Activated T-cell treated with anti-CD3 and anti-CD28 coated beads, Interleukin-2, amount 50 U/mL, for 48 hours (primary cell): ENCODE measurements around the gene HNRNPF.
"Not testable (repeated sequence)": the region's sequence is repeated elsewhere in the genome, so short reads cannot be mapped to it uniquely, and the experiment has no call there.

ENCODE experiments used
- DNase-seq, 2 experiments: peaks; one replicate each; pipeline ENCODE4 v3.0.0-alpha.2; 2020

HNRNPF gene

DNA sequence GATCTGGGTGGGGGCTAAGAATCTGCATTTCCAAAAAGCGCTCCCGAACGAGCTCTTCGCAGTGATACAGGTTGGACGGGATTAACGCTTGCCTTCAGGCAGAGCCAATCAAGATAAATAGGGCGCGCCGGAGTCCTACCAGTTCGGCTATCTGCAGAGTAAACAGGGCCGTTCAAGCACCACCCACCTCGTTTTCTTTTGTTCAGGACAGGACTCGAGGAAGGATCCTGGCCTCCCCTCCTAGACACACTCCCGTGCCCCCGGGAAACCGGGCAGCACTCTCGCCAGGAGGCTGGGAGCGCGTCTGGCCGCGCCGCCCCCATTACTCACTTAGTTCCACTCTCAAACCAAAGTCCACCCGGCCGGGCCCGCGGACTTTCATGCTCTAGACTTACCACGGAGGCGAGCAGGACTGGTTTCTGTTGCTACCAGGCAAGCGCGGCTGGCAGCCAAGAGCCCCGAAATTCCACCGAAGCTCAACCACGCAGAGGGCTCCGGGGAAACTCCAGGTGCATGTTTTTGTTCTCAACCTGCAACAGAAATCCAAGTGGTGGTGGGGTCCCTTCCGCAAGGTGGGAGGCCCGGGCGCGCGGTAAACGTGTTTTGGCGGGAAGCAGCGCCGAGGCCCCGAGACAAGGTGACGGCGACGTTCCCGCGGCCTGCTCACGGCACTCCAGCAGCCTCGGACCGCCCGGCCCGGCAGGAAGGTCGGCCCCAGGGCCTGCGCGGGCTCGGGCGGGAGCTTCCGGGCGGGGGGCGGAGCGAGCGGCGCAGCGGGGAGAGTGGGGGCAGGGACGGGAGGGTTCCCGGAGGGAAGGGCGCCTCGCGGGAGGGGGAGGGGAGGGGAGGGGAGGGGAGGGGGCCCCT is 12.7 kb downstream of the HNRNPF start:
- DNase-seq: peak; percentile 86 to 89

DNA sequence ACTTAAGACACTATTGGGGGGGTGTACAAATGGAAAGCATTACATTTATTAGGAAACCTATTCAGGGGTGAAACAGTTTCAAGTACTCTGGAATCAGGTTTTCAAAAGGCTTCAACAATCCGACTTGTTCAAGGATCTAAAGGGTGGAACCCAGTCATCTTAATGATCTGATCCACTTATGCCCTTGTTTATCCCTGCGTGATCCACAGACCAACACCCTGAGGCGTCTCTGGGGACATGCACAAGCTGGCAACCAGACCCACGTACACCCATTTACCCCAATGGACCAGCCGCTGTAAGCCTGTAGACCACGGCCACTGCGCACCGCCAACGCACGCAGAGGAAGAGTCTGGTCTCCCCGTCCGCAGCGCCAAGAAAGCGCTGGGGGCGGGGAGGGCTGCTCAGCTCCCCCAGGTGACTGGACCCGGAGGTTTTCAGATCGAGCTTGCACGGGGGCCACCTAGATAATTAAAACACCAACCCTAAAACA is 13.4 kb downstream of the HNRNPF start:
- DNase-seq: peak; percentile 67 to 70

DNA sequence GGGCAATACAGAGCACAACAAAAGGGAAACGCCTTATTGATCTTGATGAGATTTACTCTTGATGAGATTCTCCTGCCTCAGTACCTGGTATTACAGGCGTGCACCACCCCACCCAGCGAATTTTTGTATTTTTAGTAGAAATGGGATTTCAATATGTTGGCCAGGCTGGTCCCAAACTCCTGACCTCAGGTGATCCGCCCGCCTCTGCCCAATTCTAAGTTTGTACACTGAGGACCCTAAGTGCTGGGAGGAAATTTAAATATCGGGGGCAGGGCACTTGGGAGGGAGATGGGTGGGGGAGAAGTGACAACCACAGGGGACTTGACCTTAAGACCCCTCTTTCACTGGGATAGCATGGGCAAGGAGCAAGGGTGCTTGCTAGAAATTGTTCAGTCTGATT is 14.1 kb downstream of the HNRNPF start:
- DNase-seq: no peak

DNA sequence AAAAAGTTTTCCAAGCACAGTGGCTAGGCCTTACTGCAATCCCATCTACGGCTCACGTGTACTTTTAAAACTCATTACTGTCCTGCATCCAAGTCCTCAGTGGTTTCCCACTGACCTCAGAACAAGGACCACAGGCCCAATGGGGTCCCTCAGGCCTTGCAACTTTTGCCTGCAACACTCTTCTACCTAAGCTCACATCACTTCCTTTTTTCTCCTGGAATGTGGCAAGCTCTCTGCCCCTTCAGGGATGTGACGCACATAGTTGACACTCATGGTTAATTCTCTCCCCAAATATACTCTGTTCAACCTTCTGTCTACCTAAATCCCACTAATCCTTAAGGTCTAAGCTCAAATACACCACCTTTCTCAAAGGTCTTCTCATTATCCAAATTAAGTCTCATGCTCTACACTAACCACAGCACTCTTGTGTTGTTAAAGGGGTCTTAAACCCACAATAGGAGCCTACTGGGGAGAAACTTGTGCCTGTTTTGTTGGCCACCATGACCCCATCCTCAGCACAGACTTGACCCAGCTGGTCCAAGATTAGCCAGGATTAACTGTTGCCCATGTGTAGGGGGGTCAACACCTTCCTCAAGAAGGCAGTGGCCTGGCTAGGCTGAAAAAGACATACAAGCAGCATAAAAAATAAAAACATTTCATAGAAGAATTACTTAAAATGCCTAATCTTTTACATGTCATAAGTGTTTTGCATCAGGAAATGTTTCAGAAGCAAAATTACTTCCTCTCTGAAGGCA is 15.2 kb downstream of the HNRNPF start:
- no peak for DNase-seq

DNA sequence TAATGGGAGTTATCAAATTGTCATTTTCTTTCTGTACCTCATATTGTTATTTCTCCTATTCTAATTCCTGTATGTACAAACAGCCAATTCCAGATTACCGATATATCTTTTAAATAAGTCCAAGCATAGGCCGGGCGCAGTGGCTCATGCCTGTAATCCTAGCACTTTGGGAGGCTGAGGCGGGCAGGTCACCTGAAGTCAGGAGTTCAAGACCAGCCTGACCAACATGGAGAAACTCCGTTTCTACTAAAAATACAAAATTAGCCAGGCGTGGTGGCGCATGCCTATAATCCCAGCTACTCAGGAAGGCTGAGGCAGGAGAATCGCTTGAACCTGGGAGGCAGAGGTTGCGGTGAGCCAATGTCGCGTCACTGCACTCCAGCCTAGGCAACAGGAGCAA is 15.8 kb downstream of the HNRNPF start:
- not testable (repeated sequence) for DNase-seq

DNA sequence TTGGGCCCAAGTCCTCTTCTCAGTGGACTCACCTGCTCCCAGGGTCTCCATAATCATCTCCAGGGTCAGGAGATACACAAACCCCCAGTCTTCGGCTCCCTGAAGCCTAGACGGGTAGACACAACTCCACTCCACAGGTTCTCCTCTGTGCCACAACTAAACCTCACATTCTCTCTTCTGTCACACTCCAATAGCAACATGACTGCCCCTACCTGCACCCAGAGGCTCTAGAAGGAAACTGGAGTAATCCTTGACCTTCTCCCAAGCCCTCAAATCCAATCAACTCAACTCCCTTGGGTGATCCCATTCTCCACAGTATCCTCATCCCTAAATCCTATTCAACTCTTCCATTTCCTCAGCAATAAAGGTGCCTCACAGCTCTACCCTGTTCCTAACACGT is 16.2 kb downstream of the HNRNPF start:
- DNase-seq: no peak

DNA sequence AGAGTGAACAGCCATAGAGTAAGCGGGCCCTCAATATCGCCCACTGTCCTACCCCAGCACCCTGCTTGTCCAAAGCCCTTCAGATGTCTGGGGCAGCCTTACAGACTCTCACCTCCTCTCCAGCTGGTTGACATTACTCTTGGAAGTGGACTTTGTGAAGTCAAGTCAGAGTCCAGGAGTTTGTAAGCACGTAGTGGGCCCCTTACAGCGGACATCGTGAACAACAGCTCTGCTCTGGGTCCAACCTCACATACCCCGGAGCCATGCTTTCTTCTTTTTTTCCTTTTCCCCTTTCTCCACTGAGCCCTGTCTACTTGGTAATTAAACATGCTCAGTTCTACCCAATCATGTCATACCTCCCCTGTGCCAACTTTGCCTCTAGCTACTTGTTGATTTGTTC is 17.5 kb downstream of the HNRNPF start:
- DNase-seq: no peak

DNA sequence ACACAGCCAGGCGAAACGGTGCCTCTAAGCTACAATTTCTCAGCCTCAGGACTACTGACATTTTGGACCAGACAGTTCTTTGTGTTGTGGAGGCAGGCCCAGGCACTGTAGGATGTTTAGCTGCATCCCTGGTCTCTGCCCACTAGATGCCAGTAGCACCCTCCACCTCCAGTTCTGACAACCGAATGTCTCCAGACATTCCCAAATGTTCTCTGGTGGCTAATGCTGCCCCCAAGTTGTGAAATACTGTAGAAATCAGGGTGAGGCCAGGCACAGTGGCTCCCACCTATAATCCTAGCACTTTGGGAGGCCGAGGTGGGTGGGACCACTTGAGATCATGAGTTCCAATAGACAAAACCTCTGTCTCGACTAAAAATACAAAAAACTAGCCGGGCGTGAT is 18.2 kb downstream of the HNRNPF start:
- peak in 1 of 2 experiments; percentile 33 for DNase-seq

DNA sequence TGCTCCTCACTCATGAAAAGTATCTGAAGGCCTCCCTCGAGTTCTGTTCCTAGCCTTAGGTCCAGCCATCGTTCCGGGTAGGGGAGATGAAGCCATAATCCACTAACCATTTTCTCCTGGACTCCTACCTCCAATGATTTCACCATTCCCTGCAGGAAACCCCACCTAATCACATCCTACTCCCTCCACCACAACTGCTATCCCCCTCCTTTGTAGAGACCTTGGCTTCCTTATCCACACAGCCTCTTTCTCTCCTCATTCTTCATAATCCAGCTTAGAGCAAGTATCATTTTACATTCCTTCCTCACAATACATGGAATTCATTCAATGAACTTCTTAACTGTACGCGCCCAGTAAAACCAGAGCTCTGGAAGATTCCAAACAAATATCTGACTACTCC is 18.7 kb downstream of the HNRNPF start:
- no peak for DNase-seq

DNA sequence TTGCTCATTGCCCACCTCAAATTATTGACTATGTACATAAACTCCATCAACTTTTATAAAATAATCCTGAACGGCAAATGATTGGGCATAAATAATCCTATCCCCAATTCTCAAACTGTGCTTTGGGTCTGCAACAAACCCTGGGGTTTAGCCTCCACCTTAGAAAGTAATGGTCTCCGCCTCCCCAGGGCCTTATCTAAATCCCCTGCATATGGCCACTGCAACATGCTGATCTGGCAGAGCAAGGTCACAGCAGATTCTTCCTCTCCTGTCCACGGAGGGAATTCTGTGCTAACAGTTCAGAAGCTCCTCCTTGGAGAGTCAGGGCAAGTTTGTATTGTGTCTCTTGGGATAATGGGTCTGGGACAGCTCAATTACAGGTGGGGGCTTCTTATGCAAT is 19.1 kb downstream of the HNRNPF start:
- DNase-seq: no peak

DNA sequence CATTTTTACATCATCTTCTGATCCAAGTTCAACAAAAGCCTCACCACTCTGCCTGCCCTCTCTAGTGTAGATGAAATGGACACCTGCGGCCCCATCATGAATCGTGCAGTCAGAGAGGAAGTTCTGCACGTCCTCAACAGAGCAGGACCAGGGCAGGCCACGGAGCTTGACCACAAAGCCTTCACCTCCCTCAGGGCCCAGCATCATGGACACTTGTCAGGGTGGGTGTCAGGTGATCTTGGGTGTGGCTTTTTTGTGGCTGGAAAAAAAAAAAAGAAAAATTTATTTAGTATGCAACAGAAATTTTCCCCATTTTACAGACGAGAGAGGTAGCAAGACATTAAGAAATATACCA is 21.3 kb downstream of the HNRNPF start:
- no peak for DNase-seq

DNA sequence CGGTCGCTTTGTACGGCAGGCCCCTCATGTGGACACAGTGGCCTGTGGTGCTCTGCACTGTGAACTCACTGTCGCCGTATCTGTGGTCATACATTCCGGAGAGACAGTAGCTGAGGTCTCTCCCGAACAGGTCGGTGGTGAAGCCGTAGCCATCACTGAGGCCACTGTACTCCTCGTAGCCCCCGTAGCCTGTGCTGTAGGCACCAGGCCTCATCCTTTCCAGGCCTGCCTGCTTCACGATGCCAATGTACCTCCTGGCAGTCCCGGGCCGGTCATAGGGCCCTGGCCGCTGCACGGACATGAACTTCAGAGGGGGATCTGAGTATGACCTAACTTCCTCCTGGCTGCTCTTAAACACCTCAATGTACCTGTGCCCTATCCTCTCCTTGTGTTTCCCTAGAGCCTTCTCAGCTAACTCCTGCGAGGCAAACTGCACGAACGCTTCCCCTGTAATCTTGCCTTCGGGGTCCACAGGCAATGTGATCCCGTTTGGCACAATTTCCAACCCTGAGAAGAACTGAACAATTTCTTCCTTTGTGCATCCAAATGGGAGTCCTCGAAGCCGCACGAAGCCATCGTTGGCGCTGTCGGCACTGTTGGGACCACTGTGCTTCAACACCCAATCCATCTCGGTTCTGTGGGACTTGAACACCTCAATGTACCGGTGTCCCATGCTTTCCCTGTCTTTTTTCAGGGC is 21.9 kb downstream of the HNRNPF start:
- no peak for DNase-seq

DNA sequence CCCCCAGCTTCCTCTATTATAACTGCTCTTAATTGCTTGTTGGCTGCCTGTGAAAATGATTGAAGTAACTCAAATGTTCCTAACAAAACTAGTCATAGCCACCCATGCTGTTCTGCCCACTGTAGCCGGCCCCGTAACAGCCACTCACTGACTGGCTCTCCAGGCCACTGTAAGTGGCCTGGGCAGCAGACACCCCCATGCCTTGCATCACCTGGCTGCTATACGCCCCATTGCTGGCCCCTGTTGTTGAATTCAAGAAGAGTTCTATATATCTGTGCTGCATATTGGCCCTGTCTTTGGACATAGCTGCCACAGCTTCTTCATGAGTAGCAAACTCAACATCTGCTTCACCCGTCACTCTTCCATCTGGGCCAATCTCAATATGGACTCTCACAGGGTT is 22.4 kb downstream of the HNRNPF start:
- peak in 1 of 2 experiments; percentile 34 for DNase-seq

DNA sequence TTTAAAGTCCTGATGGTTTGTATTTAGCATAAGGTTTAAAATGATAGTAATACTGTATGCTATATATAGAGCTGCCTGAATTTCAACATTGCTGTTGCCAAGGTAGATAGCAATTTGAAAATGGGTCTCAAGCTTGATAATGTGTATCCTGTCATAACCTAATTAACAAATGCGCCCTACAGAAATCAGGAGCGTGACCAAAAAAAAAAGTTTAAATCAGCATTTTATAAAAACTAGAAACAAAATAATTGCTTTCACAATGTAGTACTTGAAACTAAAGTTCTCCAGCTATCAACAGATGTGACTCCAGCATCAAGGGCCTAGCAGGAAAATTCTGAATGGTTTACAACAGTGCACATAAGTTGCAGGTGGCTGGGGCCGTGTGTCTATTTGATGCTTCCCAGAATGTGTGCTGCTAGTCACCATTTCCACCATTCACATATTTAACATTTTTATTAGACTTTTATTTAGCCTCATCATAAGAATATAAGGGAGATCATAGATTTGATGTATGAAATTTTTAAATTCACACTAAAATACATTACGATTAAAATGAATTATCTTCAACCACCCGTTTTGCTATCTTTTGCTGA is 23.5 kb downstream of the HNRNPF start:
- DNase-seq: no peak

DNA sequence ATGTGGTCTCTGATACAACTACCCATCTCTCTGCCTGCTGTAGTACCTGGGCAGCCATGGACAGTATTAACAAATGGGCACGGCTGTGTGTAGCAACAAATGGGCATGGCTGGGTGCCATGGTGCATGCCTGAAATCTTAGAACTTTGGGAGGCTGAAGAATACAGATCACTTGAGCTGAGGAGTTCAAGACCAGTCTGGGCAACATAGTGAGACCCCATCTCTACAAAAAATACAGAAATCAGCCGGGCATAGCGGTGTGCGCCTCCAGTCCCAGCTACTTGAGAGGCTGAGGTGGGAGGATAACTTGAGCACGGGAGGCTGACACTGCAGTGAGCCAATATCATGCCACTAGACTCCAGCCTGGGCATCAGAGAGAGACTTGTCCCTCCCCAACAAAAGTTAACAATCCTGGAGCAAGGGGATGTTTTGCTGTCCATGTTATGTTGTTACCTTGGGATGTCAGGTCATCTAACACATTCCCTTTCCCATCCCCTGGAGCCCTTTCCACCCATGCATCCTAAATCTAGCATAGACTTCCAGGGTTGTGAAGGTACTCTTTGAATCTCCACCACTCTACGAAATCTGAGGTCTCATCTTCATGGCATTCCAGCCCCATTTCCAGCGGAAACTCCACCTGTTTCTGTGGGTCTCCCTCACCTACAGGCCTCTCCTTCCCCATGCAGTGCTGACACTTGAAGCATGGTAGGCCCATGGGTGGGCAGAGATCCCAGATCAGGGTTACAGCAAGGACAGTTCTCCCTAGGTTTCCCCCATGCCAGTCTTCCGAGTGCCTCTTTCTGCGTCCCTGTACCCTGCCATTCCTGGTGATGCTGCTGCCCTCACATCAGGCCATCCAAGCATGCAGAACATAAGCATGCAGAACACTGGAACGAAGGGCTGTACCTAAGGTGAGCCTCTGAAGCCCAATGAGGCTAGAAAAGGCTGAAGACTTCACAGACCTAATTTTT is 24.4 kb downstream of the HNRNPF start:
- DNase-seq: peak; percentile 61 to 69

DNA sequence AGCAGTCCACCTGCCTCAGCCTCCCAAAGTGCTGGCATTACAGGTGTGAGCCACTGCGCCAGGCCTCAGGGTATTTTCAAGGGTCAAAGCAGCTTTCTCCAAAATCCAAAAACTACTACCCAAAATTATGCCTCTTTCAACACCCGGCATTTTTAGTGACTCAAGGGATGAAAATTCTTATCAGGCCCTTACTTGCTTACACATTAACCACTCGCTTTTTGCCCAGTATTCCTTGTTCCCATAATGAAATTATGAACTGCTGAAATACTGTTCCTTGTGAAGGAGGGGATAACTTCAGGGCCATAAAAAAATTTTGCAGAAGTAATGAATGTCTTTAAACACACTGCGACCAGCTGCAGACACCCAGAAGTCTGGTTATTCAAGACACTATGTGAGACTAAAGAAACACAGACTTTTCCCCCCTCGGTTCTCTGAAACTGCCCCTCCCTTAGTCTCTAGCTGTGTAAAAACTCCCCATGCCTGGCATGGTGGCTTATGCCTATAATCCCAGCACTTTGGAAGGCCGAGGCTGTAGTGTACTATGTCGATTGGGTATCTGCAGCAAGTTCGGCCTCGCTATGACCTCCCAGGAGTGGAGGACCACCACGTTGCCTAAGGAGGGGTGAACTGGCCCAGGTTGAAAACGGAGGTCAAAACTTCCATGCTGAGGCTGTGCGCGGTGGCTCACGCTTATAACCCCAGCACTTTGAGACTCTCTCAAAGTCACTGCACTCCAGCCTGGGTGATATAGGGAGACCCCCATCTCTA is 25.6 kb downstream of the HNRNPF start:
- peak in 1 of 2 experiments; percentile 31 for DNase-seq

DNA sequence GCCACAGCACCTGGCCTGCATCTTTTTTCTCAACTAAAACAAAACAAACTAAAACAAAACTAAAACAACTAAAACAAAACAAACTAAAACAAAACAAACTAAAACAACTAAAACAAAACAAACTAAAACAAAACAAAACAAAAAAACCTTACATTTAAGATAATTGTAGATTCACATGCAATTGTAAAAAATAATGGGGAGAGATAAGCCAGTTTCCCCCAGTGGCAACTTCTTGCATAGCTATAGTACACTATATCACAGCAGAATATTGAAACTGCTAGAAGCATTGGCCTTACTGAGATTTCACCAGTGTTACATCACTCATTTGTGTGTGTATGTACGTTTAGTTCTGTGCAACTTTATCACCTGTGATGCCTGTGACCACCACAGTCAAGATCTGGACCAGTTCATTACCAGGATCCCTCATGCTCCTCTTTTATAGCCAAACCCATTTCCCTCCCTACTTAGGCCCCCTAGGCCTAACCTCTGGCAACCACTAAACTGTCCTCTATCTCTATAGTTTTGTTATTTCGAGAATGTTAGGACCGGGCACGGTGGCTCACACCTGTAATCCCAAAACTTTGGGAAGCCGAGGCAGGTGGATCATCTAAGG is 28.3 kb downstream of the HNRNPF start:
- DNase-seq: no peak

DNA sequence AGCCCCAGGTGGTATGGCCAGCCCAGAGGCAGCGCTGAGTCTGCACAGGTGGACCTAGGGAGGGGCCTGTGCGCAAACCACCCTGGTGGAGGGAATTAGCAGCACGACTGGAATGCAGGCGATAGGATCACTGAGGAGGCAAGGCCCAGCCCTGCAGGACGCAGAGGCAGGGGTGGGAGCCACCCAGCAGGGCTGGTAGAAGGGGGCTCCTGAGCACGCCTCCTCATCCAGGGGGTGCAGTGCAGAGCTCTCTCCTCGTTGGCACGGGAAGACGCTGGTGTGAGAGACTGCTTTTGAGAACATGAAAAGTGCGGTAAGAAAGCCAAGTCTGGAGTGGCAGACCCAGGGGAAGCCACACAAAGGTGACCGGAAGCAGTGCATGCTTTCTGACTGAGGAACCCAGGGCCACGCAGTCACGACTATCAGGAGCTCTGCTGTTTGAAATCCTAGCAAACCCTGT is 31.5 kb downstream of the HNRNPF start:
- DNase-seq: no peak

DNA sequence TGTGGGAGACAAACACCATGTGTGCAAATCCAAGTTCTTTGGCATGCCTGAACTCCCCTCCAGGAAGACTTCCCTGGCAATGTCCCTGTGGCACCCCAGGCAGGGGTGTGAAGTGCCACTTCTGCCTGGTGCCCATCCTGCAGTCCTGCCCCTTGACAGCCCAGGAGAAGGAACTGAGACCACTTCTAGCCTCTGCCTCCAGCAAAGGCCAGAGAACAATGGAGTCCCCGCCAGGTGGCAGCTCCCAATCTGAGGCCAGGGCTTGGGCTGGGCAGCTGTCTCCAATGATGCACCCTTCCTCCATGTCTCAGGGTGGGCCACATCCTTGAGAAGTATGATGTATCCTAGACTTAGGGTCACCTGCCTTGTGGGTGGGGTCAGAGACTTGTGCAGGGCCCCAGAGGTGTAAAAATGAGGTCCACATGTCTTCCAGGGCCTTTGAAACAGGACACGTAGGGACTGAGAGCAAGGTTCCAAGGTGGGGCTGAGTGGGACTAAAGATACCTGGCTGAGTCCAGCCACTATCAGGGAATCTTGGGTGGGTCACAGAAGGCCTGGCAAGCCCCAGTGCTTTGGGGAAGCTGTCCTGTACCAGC is 32.1 kb downstream of the HNRNPF start:
- no peak for DNase-seq

DNA sequence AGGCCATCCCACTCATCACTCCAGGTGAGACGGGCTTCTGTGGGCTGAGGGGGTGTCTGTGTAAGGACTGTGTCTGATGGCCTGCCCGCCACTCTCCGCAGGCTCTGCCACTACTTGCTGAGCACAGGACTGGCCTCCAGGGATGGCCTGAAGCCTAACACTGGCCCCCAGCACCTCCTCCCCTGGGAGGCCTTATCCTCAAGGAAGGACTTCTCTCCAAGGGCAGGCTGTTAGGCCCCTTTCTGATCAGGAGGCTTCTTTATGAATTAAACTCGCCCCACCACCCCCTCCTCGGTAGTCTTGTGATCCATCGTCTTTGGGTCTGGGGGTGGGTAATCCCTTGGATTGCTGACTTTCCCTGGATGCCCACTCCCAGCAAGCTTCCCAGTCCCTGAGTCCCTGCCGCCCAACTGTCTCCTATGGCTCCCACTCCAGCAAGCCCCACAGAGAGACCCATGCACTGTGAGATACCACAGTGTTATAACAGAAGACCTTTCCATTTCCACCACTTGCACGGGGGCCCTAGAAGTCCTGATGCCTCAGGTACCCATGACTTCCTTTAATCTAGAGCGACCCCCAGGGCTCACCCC is 32.8 kb downstream of the HNRNPF start:
- DNase-seq: no peak
